Measurements from ENCODE around the gene DGUOK.

The DGUOK gene

DNA sequence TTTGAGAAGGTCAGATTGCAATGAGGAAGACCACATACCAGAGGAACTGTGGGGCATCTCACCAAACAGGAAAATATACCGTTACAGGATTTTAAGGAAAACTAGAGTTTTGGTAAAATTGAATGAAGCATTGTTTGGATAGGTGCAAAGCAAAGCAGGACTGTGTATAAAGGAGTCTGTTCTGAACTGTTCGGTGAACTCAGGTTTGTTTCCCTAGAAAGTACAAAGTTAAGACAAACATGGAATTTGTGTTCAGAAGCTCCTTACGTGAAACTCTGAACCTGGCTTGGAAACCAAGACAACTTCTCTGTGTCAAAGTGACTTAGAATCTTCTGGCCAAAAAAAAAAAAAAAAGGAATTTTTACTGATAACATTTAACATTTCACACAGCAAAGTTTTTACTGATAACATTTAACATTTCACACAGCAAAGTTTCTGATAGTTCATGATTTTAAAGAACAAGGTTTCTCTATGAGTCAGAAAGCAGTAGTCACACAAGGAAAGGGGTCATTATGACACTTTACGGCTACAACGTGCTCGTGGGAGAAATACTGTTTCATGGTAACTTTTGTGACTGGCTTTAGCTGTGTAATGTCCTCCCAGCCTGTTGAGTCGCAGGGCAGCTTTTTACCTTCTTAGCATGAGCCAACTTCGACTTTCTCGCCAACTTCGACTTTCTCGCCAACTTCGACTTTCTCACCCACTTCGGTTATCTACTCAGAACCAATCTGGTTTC lies 36.9 kb downstream of the DGUOK start:
- TF ChIP-seq, protein P1, sequence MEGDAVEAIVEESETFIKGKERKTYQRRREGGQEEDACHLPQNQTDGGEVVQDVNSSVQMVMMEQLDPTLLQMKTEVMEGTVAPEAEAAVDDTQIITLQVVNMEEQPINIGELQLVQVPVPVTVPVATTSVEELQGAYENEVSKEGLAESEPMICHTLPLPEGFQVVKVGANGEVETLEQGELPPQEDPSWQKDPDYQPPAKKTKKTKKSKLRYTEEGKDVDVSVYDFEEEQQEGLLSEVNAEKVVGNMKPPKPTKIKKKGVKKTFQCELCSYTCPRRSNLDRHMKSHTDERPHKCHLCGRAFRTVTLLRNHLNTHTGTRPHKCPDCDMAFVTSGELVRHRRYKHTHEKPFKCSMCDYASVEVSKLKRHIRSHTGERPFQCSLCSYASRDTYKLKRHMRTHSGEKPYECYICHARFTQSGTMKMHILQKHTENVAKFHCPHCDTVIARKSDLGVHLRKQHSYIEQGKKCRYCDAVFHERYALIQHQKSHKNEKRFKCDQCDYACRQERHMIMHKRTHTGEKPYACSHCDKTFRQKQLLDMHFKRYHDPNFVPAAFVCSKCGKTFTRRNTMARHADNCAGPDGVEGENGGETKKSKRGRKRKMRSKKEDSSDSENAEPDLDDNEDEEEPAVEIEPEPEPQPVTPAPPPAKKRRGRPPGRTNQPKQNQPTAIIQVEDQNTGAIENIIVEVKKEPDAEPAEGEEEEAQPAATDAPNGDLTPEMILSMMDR (IDR thresholded peaks at IDR 0.05; ENCODE audit: low read depth, low read length, missing control alignments), result no peak
- peak overlapping the region; percentile 8 for H3K4me3 ChIP-seq (ENCODE audit: low read depth, low read length)
- peak; percentile 49 for DNase-seq (ENCODE audit: low read depth)

DNA sequence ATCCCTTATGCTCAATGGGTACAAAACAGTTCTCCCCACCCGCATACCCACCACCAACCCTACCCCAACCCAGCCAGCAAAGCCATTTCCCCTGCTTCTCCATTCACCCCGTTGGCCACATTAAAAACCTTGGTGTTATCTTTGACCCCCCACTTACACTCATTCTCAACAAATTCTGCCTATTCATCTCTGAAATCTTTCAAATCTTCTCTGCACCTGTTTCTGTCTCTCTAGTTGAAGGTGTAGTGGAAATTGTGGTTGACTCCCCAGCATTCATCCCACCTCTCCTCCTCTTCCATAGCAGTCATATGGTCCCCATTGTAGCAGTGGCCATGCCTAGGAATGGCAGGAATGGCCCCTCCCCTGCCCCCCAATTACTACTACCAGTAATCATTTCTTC lies 37.5 kb downstream of the DGUOK start:
- no peak for DNase-seq (ENCODE audit: low read depth)
- TF ChIP-seq, protein P1 (IDR thresholded peaks at IDR 0.05; ENCODE audit: low read depth, low read length, missing control alignments), result no peak

DNA sequence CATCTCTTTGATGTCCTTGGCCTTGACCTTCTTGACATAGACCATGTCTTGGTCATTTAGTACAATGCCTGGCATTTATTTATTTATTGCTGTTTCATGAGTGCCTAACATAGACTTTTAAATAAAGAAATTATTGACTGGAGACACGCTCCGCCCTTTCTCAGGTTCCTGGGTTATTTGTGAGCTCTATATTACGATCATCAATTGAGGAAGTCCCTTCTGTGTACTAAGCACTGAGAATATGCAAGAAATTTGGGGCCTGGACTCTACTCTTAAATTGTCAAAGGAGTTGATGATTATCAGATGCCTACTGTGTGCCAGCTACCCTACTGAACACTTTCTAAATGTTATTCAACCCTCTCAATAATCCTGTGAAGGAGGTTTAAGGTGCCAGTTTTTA lies 38.4 kb downstream of the DGUOK start:
- H3K4me3 ChIP-seq (ENCODE audit: low read depth, low read length), result no peak overlapping the region
- TF ChIP-seq, protein P1 (IDR thresholded peaks at IDR 0.05; ENCODE audit: low read depth, low read length, missing control alignments), result no peak
- DNase-seq (ENCODE audit: low read depth), result no peak

More for the DNA sequence above, 37.5 kb downstream of the DGUOK start:
- H3K4me3 ChIP-seq (ENCODE audit: low read depth, low read length), result no peak overlapping the region; the same call in 1 of the 2 replicates

DNA sequence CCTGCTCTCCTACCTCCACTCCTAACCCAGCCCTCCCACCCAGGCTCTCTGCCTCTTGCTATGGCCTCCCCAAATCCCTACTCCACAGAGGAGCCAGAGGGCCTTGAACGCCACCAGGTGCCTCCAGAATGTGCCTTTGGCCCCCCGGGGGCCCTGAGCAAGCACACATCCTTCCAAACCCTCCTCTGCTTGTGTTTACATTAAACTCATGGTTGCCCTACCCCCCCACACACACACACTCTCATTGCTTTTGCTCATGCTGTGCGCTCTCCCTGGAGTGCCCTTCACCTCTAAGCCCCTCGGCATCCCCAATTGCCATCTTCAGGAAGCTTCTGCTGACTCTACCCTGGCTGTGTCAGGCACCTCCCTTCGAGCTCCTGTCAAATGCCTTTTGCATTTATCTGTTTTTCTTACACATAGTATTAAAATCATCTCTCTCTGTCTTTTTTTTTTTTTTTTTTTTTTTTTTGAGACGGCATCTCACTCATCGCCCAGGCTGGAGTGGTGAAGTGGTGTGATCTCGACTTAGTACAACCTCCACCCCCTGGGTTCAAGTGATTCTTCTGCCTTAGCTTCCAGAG lies 41.8 kb downstream of the DGUOK start:
- TF ChIP-seq, protein P1 (IDR thresholded peaks at IDR 0.05; ENCODE audit: low read depth, low read length, missing control alignments), result no peak
- no peak for DNase-seq (ENCODE audit: low read depth)
- no peak overlapping the region for H3K4me3 ChIP-seq (ENCODE audit: low read depth, low read length)

DNA sequence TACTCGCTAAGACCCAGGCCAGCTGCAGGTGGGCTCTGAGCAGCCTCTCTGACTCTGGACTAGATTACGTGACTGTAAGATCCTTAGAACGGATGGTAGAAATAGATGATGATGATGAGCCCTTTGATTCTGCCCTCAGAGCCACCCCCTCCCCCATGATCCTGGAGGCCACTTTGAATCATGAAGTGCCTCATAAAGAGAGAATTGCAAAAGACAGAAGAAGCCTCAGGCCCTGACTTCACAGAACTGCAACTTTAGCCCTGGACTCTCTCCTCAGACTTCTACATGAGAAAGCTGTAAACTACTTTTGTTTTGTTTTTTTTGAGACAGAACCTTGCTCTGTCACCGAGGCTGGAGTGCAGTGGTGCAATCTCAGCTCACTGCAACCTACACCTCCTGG lies 42.7 kb downstream of the DGUOK start:
- TF ChIP-seq, protein P1 (IDR thresholded peaks at IDR 0.05; ENCODE audit: low read depth, low read length, missing control alignments), result no peak

DNA sequence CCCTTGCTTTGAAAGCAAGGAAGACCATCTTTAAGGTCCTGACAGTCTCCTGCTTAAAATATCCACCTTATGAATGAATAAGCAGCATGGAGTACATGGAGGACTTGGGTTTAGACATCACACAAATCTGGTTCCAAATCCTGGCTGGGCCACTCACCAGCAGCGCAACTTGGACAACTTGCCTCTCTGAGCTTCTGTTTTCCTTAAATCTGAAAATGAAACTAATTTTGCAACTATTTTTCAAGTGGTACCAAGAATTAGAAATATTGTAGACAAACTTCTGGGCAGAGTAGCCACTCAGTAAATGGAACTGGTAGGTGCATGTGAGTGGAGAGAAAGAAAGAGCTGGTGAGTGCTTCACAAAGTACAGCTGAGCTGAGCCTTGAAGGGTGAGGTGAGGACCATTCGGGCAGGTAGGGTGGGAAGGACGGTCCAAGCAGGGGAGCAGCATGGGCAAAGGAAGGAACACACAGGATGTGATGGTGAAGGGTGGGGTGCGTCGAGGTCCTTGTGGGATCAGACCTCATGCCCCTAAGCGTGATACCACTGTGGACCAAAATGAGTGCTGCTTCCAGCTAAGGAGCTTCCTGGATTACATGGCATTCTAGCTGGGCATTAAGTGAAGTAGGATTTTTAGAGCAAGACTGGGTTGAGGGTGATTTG lies 43.6 kb downstream of the DGUOK start:
- DNase-seq (ENCODE audit: low read depth), result no peak
- TF ChIP-seq, protein P1 (IDR thresholded peaks at IDR 0.05; ENCODE audit: low read depth, low read length, missing control alignments), result no peak
- H3K4me3 ChIP-seq (ENCODE audit: low read depth, low read length), result no peak overlapping the region; the same call in 1 of the 2 replicates

More for the DNA sequence above, 42.7 kb downstream of the DGUOK start:
- no peak overlapping the region for H3K4me3 ChIP-seq (ENCODE audit: low read depth, low read length)
- DNase-seq (ENCODE audit: low read depth), result no peak
